IPS DF 4.7 (cell line): ENCODE results near the gene GNLY.

ENCODE experiments used
- DNase-seq: peaks from one replicate; pipeline ENCODE4 v3.0.0-alpha.2; 2013; ENCODE audit warnings: low spot score; ENCODE audit errors: extremely low read depth

The GNLY gene

GRCh38 chr2:85681776-85682175 is 12.4 kb upstream of the GNLY start:
- no peak for DNase-seq

- DNase-seq, result no peak
Observed at GRCh38 chr2:85682378-85682777, 11.8 kb upstream of the GNLY start.

- no peak for DNase-seq
Observed at GRCh38 chr2:85684380-85684779, 9.8 kb upstream of the GNLY start.

GRCh38 chr2:85684806-85685205 is 9.4 kb upstream of the GNLY start:
- DNase-seq, result no peak

GRCh38 chr2:85690932-85691331 is 3.2 kb upstream of the GNLY start:
- DNase-seq, result no peak

- no peak for DNase-seq
Observed at GRCh38 chr2:85692039-85692645, 2.0 kb upstream of the GNLY start.

- DNase-seq, result no peak
Observed at GRCh38 chr2:85695121-85695520, 963 bp downstream of the GNLY start.

GRCh38 chr2:85695691-85696668 is 1.8 kb downstream of the GNLY start:
- DNase-seq, result no peak

GRCh38 chr2:85697096-85697495 is 2.9 kb downstream of the GNLY start:
- no peak for DNase-seq

- no peak for DNase-seq
Observed at GRCh38 chr2:85697716-85698115, 3.6 kb downstream of the GNLY start.

- no peak for DNase-seq
Observed at GRCh38 chr2:85698184-85698879, 4.2 kb downstream of the GNLY start.

- DNase-seq, result no peak
Observed at GRCh38 chr2:85698880-85699254, 4.7 kb downstream of the GNLY start.

GRCh38 chr2:85699325-85699724 is 5.2 kb downstream of the GNLY start:
- DNase-seq, result no peak

- DNase-seq, result no peak
Observed at GRCh38 chr2:85702172-85702571, 8.0 kb downstream of the GNLY start.

- DNase-seq, result no peak
Observed at GRCh38 chr2:85702800-85703199, 8.6 kb downstream of the GNLY start.

- DNase-seq, result no peak
Observed at GRCh38 chr2:85703329-85703728, 9.2 kb downstream of the GNLY start.

- no peak for DNase-seq
Observed at GRCh38 chr2:85704038-85704437, 9.9 kb downstream of the GNLY start.

- DNase-seq, result no peak
Observed at GRCh38 chr2:85704800-85705679, 10.9 kb downstream of the GNLY start.

GRCh38 chr2:85705680-85706039 is 11.5 kb downstream of the GNLY start:
- no peak for DNase-seq

GRCh38 chr2:85706063-85706462 is 11.9 kb downstream of the GNLY start:
- DNase-seq, result no peak

GRCh38 chr2:85706599-85707296 is 12.6 kb downstream of the GNLY start:
- DNase-seq, result no peak
